Panc1 (cell line): ENCODE data around the gene HORMAD2. TPM values are rescaled to one million over a fixed set of nuclear protein-coding genes. Genes with fewer than 3 reads are reported as not detected.

Experiments
- ATAC-seq: fragments of 200-7000 bp; cut with Tn5 transposase; 2 replicates; pipeline ENCODE4 v1.9.1; 2020; ENCODE audit warnings: mild to moderate bottlenecking, moderate library complexity
- BruUV-seq: library from RNA; stranded (reverse); fragments of 400-500 nt; replicated peaks from 2 replicates; lab custom pipeline; 2021; lab: Mats Ljungman, UMichigan
- CTCF ChIA-PET: fragments of 300-600 bp; sonication (Branson Sonifier 250); formaldehyde crosslinking; loops from one replicate; lab custom pipeline; 2022; ENCODE audit warnings: antibody characterized with exemption; lab: Charles Lee
- POLR2A ChIA-PET: fragments of 300-600 bp; sonication (Branson Sonifier 250); formaldehyde crosslinking; loops from one replicate; lab custom pipeline; 2022; ENCODE audit warnings: antibody characterized with exemption; lab: Charles Lee
- DNase-seq: peaks from one replicate; pipeline ENCODE4 v3.0.0-alpha.2; 2010; ENCODE audit warnings: low read depth, low spot score
- H3K27ac ChIP-seq: 2 replicates; pipeline ENCODE4 v1.5.1; 2011; ENCODE audit warnings: mild to moderate bottlenecking, low read length, inconsistent platforms
- H3K27me3 ChIP-seq: fragments of 200-500 bp; sonication (Bioruptor generic); 2 replicates; pipeline ENCODE4 v1.6.0; 2014; ENCODE audit warnings: low read length, inconsistent platforms; ENCODE audit not compliant: control insufficient read depth, insufficient read depth
- H3K36me3 ChIP-seq: fragments of 200-500 bp; sonication (Bioruptor generic); 2 replicates; pipeline ENCODE4 v1.5.1; 2014; ENCODE audit warnings: inconsistent platforms, mild to moderate bottlenecking, low read length, moderate library complexity; ENCODE audit not compliant: control insufficient read depth, insufficient read depth
- H3K4me1 ChIP-seq: 2 replicates; pipeline ENCODE4 v1.5.1; 2011; ENCODE audit warnings: inconsistent platforms, mild to moderate bottlenecking, low read length, moderate library complexity; ENCODE audit not compliant: control insufficient read depth, insufficient read depth
- H3K4me3 ChIP-seq, 2 experiments: 2 replicates each; pipeline ENCODE4 v1.5.1; 2011 to 2012; ENCODE audit warnings: low read depth in 2 of 2, low read length in 2 of 2, mild to moderate bottlenecking in 2 of 2, inconsistent platforms in 1 of 2, moderate library complexity in 1 of 2
- H3K9me3 ChIP-seq: fragments of 200-500 bp; sonication (Bioruptor generic); 2 replicates; pipeline ENCODE4 v1.5.1; 2014; ENCODE audit warnings: low read depth, mild to moderate bottlenecking, inconsistent platforms, low read length, moderate library complexity; ENCODE audit not compliant: control insufficient read depth, insufficient read depth
- SIN3A ChIP-seq: IDR thresholded peaks from 2 replicates; pipeline ENCODE4 v1.6.1; 2012; ENCODE audit warnings: low read depth, mild to moderate bottlenecking, low read length, moderate library complexity, borderline replicate concordance; ENCODE audit not compliant: insufficient read depth
- TCF7L2 ChIP-seq: IDR thresholded peaks from 2 replicates; pipeline ENCODE4 v1.6.1; 2011; ENCODE audit warnings: mild to moderate bottlenecking, low read depth, low read length, inconsistent platforms
- in situ Hi-C: cut with HindIII; loops from 2 replicates; pipeline ENCODE4 v1.10.0; 2016; ENCODE audit warnings: low sequenced_read_pairs, low pct_unique_long_range_greater_than_20kb
- intact Hi-C: fragments of 100-400 bp; cut with micrococcal nuclease; formaldehyde crosslinking; loops from one replicate; pipeline ENCODE4 v1.10.0; 2022; ENCODE audit not compliant: unreplicated experiment
- total RNA-seq: library from RNA; stranded (reverse); gene quantifications from one replicate; pipeline ENCODE4 v1.2.1, GENCODE V29; 2021; ENCODE audit not compliant: unreplicated experiment
- TF ChIP-seq, protein P1 (sequence below), 2 experiments: IDR thresholded peaks; 2 replicates each; pipeline ENCODE4 v1.6.1; 2011 to 2012; ENCODE audit warnings: low read depth in 2 of 2, control low read depth in 1 of 2, low read length in 1 of 2, mild to moderate bottlenecking in 1 of 2, moderate library complexity in 1 of 2; ENCODE audit not compliant: insufficient read depth in 1 of 2

The HORMAD2 gene
- total RNA-seq, 1 experiment from 2014 or later = not detected

DNA sequence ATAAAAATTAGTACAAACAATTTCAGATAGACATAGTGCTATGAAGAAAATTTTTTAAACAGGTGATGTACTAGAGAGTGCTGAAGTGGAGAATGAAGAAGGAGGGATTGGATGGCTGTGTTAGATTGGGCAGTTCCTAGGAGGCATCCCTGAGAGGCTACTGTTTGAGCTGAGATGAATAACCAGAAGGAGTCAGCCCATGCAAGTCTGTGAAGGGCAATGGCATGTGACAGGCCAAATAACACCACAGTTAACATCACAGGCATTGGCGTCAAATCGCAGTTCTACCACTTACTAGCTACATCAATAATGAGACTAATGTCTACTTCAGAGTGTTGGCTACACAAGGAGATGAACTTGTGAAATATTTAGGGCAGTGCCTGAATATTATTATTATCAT lies 35.4 kb downstream of the HORMAD2 start:
- CTCF ChIA-PET = no interaction called here
- in situ Hi-C loops (no loop called here), intact Hi-C loops (no loop called here)
- POLR2A ChIA-PET = no interaction called here
- Histone ChIP-seq H3K4me3 (no peak overlapping the region), H3K27ac (peak overlapping the region; percentile 44; the same call in 1 of the 2 replicates), H3K27me3 (no peaks in the 10 kb centered on the region), H3K36me3 (no peaks in the 10 kb centered on the region), H3K9me3 (no peaks in the 10 kb centered on the region), H3K4me1 (no peaks in the 10 kb centered on the region; the same call in 1 of the 2 replicates)
- DNase-seq (peak; percentile 4), ATAC-seq (0 out of 2 replicates have a peak, but pooled peaks have one; percentile 51)
- no TSS peak for BruUV-seq
- TF ChIP-seq TCF7L2 = no peak
- no peak for TF ChIP-seq SIN3A
- TF ChIP-seq, protein P1, sequence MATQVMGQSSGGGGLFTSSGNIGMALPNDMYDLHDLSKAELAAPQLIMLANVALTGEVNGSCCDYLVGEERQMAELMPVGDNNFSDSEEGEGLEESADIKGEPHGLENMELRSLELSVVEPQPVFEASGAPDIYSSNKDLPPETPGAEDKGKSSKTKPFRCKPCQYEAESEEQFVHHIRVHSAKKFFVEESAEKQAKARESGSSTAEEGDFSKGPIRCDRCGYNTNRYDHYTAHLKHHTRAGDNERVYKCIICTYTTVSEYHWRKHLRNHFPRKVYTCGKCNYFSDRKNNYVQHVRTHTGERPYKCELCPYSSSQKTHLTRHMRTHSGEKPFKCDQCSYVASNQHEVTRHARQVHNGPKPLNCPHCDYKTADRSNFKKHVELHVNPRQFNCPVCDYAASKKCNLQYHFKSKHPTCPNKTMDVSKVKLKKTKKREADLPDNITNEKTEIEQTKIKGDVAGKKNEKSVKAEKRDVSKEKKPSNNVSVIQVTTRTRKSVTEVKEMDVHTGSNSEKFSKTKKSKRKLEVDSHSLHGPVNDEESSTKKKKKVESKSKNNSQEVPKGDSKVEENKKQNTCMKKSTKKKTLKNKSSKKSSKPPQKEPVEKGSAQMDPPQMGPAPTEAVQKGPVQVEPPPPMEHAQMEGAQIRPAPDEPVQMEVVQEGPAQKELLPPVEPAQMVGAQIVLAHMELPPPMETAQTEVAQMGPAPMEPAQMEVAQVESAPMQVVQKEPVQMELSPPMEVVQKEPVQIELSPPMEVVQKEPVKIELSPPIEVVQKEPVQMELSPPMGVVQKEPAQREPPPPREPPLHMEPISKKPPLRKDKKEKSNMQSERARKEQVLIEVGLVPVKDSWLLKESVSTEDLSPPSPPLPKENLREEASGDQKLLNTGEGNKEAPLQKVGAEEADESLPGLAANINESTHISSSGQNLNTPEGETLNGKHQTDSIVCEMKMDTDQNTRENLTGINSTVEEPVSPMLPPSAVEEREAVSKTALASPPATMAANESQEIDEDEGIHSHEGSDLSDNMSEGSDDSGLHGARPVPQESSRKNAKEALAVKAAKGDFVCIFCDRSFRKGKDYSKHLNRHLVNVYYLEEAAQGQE (IDR thresholded peaks at IDR 0.05; ENCODE audit: insufficient read depth in 1 of 2, low read depth in 2 of 2, low read length in 1 of 2) = no peak

DNA sequence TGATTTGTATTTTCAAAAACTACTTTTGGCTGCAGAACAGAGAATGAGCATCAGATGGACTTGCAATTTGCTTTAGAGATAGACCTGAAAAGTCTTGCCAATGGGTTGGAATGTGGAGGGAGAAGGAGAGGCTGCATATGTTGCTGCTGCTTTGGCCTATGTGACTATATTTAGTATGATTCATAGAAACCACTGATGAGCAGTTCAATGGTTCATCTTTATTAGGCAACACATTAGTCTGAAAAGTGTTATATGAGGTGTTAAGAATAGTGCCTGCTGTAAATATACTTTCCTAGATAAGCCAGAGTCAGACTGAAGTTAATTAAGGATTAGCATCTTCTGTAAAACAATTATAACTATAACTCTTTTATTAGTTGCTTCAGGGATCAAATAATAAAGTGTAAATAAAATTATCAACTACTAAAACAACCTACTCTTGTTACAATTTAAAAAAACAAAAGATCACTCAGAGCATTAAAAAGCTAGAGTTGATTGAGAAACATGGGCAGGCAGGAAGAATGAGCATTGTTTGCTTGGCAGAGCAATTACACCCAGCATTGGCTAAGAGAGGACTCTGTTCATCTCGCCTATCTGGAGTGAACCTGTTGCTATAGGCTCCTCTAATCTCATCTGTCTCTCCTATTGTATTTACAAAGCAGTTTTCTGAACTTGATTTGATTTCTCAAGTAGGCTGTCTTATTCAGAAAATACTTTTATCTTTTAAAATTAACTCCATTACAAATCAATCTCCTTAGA lies 36.3 kb downstream of the HORMAD2 start:
- no peak for ATAC-seq
- no peak for TF ChIP-seq SIN3A
- peak; percentile 42 for DNase-seq
- H3K4me3 ChIP-seq = no peak overlapping the region
- ChIA-PET POLR2A (interaction anchor here (1.1 kb wide), 1 partner anchor 9 kb away, joined by 3 read pairs; no protein-coding TSS in a partner anchor), CTCF (no interaction called here)
- in situ Hi-C loops = no loop called here
- H3K4me1 ChIP-seq = no peaks in the 10 kb centered on the region; the same call in 1 of the 2 replicates
- H3K27me3 ChIP-seq = no peaks in the 10 kb centered on the region
- intact Hi-C loops = no loop called here
- no peaks in the 10 kb centered on the region for H3K9me3 ChIP-seq
- H3K36me3 ChIP-seq = no peaks in the 10 kb centered on the region
- H3K27ac ChIP-seq = peak overlapping the region; percentile 46; the same call in 1 of the 2 replicates
- no TSS peak for BruUV-seq

DNA sequence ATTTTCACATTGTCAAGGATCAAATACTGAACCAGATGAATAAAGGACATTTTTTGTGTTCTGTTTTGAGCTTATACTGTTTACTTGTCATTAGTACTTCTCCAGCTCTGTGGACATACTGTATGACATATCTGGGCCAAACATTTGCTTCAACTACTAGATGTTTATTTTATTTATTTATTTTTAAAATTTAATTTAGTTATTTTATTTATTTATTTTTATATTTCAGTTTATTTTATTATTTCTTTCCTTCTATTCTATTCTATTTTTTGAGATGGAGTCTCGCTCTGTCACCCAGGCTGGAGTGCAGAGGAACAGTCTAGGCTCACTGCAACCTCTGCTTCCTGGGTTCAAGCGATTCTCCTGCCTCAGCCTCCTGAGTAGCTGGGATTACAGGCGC lies 37.0 kb downstream of the HORMAD2 start:
- in situ Hi-C loops = no loop called here
- POLR2A ChIA-PET = interaction anchor here (1.1 kb wide), 1 partner anchor 9 kb away, joined by 3 read pairs; no protein-coding TSS in a partner anchor
- H3K27ac ChIP-seq = peak overlapping the region; percentile 46; the same call in 1 of the 2 replicates

More for the DNA sequence above, 37.0 kb downstream of the HORMAD2 start:
- Histone ChIP-seq H3K4me1 (peaks cover 3% of the 10 kb centered on the region; the same call in 1 of the 2 replicates), H3K27me3 (no peaks in the 10 kb centered on the region), H3K9me3 (no peaks in the 10 kb centered on the region), H3K4me3 (no peak overlapping the region), H3K36me3 (no peaks in the 10 kb centered on the region)
- intact Hi-C loops = no loop called here
- no peak for ATAC-seq
- CTCF ChIA-PET = no interaction called here
- no TSS peak for BruUV-seq
- TF ChIP-seq TCF7L2 (no peak), SIN3A (no peak)
- no peak for DNase-seq
